CD4-positive, alpha-beta T cell treated with Interferon alpha-2 for 1 hour (primary cell): ENCODE measurements around the gene CAVIN1.
A peak's percentile ranks its signal among the peaks of the same experiment; 100 is the strongest.
"Not testable (repeated sequence)": the region's sequence is repeated elsewhere in the genome, so short reads cannot be mapped to it uniquely, and the experiment has no call there.

Experiments
- DNase-seq, 2 donors: peaks; one replicate each; pipeline ENCODE4 v3.0.0-alpha.2; 2020 to 2022

The CAVIN1 gene

GRCh38 chr17:42404326-42405055 lies 18.6 kb downstream of the CAVIN1 start:
- no peak for DNase-seq

GRCh38 chr17:42403150-42403549 lies 19.9 kb downstream of the CAVIN1 start:
- peak; percentile 14 to 56 for DNase-seq

GRCh38 chr17:42402117-42402516 lies 20.9 kb downstream of the CAVIN1 start:
- no peak for DNase-seq

- not testable (repeated sequence) for DNase-seq
These were observed 22.1 kb downstream of the CAVIN1 start for GRCh38 chr17:42400844-42401375.

- no peak for DNase-seq
These were observed 22.9 kb downstream of the CAVIN1 start for GRCh38 chr17:42399948-42400843.

GRCh38 chr17:42399121-42399520 lies 23.9 kb downstream of the CAVIN1 start:
- DNase-seq, result no peak

- DNase-seq, result not testable (repeated sequence)
These were observed 27.5 kb downstream of the CAVIN1 start for GRCh38 chr17:42395601-42396000.

GRCh38 chr17:42394838-42395237 lies 28.2 kb downstream of the CAVIN1 start:
- DNase-seq, result no peak

- no peak for DNase-seq
These were observed 30.2 kb downstream of the CAVIN1 start for GRCh38 chr17:42392692-42393415.

GRCh38 chr17:42391439-42391838 lies 31.6 kb downstream of the CAVIN1 start:
- DNase-seq, result not testable (repeated sequence)

- DNase-seq, result no peak
These were observed 33.2 kb downstream of the CAVIN1 start for GRCh38 chr17:42389899-42390298.

GRCh38 chr17:42389135-42389417 lies 34.0 kb downstream of the CAVIN1 start:
- DNase-seq, result no peak

- DNase-seq, result peak; percentile 100
These were observed 34.5 kb downstream of the CAVIN1 start, which contains the start of gene STAT3 for GRCh38 chr17:42388381-42389134. Gene STAT3 (minus strand): TSS chr17:42388442. CDS start chr17:42348516, 39,926 bp downstream.

GRCh38 chr17:42387661-42388380 lies 35.2 kb downstream of the CAVIN1 start:
- peak; percentile 19 to 49 for DNase-seq

- DNase-seq, result peak; percentile 10 to 57
These were observed 36.0 kb downstream of the CAVIN1 start for GRCh38 chr17:42386777-42387657.

GRCh38 chr17:42381898-42382297 lies 41.2 kb downstream of the CAVIN1 start:
- DNase-seq, result no peak

GRCh38 chr17:42380935-42381334 lies 42.1 kb downstream of the CAVIN1 start:
- DNase-seq, result no peak

GRCh38 chr17:42378959-42379594 lies 44.0 kb downstream of the CAVIN1 start:
- DNase-seq, result peak in 1 of 2 donors; percentile 37

- DNase-seq, result no peak
These were observed 44.6 kb downstream of the CAVIN1 start for GRCh38 chr17:42378359-42378958.

GRCh38 chr17:42373896-42374295 lies 49.2 kb downstream of the CAVIN1 start:
- DNase-seq, result no peak
